ENCODE results near the gene SCAP. TPM values are rescaled to one million over a fixed set of nuclear protein-coding genes. Genes with fewer than 3 reads are reported as not detected.

SCAP gene
- total RNA-seq, 2 donors from 2014 or later: 103 to 105 TPM

DNA sequence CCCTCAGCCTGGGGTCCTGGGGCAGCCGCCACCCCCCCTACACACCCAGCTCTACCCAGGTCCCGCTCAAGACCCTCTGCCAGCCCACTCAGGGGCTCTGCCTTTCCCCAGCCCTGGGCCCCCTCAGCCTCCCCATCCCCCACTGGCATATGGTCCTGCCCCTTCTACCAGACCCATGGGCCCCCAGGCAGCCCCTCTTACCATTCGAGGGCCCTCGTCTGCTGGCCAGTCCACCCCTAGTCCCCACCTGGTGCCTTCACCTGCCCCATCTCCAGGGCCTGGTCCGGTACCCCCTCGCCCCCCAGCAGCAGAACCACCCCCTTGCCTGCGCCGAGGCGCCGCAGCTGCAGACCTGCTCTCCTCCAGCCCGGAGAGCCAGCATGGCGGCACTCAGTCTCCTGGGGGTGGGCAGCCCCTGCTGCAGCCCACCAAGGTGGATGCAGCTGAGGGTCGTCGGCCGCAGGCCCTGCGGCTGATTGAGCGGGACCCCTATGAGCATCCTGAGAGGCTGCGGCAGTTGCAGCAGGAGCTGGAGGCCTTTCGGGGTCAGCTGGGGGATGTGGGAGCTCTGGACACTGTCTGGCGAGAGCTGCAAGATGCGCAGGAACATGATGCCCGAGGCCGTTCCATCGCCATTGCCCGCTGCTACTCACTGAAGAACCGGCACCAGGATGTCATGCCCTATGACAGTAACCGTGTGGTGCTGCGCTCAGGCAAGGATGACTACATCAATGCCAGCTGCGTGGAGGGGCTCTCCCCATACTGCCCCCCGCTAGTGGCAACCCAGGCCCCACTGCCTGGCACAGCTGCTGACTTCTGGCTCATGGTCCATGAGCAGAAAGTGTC, 64.7 kb downstream of the SCAP start:
- DNase-seq: no peak
- Mint-ChIP-seq H3K4me3 (no peak overlapping the region), H3K36me3 (ENCODE audit: low read depth) (peaks cover 47% of the 10 kb centered on the region), H3K4me1 (no peaks in the 10 kb centered on the region), H3K9me3 (no peaks in the 10 kb centered on the region), H3K27ac (no peak overlapping the region), H3K27me3 (ENCODE audit: insufficient read depth) (no peaks in the 10 kb centered on the region)
- no peak overlapping the region for H3K4me3 ChIP-seq (ENCODE audit: low read length)
- no peaks in the 10 kb centered on the region for H3K27me3 ChIP-seq (ENCODE audit: control insufficient read depth, insufficient read depth, low read length, poor library complexity, severe bottlenecking)
- WGBS, 2 experiments (ENCODE audit: insufficient coverage in 1 of 2, insufficient read length in 1 of 2): 95 to 96% methylated on average over 24 to 30 of the region's 30 CpGs
- H3K9ac ChIP-seq (ENCODE audit: extremely low read depth, low read length, poor library complexity, severe bottlenecking): no peak overlapping the region
- no peaks in the 10 kb centered on the region for H3K4me1 ChIP-seq (ENCODE audit: control insufficient read depth, insufficient read depth, low read length)
- no peak overlapping the region for H3K27ac ChIP-seq (ENCODE audit: low read depth, low read length)
- TF ChIP-seq, protein P1, sequence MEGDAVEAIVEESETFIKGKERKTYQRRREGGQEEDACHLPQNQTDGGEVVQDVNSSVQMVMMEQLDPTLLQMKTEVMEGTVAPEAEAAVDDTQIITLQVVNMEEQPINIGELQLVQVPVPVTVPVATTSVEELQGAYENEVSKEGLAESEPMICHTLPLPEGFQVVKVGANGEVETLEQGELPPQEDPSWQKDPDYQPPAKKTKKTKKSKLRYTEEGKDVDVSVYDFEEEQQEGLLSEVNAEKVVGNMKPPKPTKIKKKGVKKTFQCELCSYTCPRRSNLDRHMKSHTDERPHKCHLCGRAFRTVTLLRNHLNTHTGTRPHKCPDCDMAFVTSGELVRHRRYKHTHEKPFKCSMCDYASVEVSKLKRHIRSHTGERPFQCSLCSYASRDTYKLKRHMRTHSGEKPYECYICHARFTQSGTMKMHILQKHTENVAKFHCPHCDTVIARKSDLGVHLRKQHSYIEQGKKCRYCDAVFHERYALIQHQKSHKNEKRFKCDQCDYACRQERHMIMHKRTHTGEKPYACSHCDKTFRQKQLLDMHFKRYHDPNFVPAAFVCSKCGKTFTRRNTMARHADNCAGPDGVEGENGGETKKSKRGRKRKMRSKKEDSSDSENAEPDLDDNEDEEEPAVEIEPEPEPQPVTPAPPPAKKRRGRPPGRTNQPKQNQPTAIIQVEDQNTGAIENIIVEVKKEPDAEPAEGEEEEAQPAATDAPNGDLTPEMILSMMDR (conservative IDR thresholded peaks at IDR 0.05): no peak
- H3K9me3 ChIP-seq (ENCODE audit: control insufficient read depth, low read length): no peaks in the 10 kb centered on the region
- peaks cover 52% of the 10 kb centered on the region for H3K36me3 ChIP-seq (ENCODE audit: control insufficient read depth, insufficient read depth, low read length)

DNA sequence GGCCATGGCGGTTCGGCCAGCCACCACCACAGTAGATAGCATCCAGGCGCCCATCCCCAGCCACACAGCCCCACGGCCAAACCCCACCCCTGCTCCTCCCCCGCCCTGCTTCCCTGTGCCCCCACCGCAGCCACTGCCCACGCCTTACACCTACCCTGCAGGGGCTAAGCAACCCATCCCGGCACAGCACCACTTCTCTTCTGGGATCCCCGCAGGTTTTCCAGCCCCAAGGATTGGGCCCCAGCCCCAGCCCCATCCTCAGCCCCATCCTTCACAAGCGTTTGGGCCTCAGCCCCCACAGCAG, 65.4 kb downstream of the SCAP start:
- TF ChIP-seq, protein P1 (conservative IDR thresholded peaks at IDR 0.05): no peak

DNA sequence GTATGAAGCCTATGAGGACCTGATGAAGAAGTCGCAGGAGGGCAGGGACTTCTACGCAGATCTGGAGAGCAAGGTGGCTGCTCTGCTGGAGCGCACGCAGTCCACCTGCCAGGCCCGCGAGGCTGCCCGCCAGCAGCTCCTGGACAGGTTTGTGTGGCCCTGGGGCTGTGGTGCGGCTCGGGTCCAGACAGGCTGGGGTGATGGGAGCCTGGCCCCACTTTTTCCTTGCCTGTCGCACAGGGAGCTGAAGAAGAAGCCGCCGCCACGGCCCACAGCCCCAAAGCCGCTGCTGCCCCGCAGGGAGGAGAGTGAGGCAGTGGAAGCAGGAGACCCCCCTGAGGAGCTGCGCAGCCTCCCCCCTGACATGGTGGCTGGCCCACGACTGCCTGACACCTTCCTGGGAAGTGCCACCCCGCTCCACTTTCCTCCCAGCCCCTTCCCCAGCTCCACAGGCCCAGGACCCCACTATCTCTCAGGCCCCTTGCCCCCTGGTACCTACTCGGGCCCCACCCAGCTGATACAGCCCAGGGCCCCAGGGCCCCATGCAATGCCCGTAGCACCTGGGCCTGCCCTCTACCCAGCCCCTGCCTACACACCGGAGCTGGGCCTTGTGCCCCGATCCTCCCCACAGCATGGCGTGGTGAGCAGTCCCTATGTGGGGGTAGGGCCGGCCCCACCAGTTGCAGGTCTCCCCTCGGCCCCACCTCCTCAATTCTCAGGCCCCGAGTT, 65.9 kb downstream of the SCAP start:
- Histone ChIP-seq H3K36me3 (ENCODE audit: control insufficient read depth, insufficient read depth, low read length) (peaks cover 53% of the 10 kb centered on the region), H3K4me3 (ENCODE audit: low read length) (no peak overlapping the region), H3K27ac (ENCODE audit: low read depth, low read length) (no peak overlapping the region), H3K9ac (ENCODE audit: extremely low read depth, low read length, poor library complexity, severe bottlenecking) (no peak overlapping the region), H3K27me3 (ENCODE audit: control insufficient read depth, insufficient read depth, low read length, poor library complexity, severe bottlenecking) (no peaks in the 10 kb centered on the region), H3K4me1 (ENCODE audit: control insufficient read depth, insufficient read depth, low read length) (peaks cover 1% of the 10 kb centered on the region), H3K9me3 (ENCODE audit: control insufficient read depth, low read length) (no peaks in the 10 kb centered on the region)
- TF ChIP-seq, protein P1 (conservative IDR thresholded peaks at IDR 0.05): no peak
- no peak for DNase-seq
- 91 to 92% methylated on average over 19 to 26 of the region's 26 CpGs for WGBS, 2 experiments (ENCODE audit: insufficient coverage in 1 of 2, insufficient read length in 1 of 2)
- no peaks in the 10 kb centered on the region for H3K27me3 Mint-ChIP-seq (ENCODE audit: insufficient read depth)
- peaks cover 35% of the 10 kb centered on the region for H3K36me3 Mint-ChIP-seq (ENCODE audit: low read depth)
- no peak overlapping the region for H3K4me3 Mint-ChIP-seq
- H3K4me1 Mint-ChIP-seq: no peaks in the 10 kb centered on the region
- H3K27ac Mint-ChIP-seq: no peak overlapping the region
- H3K9me3 Mint-ChIP-seq: no peaks in the 10 kb centered on the region

More for the DNA sequence above, 65.4 kb downstream of the SCAP start:
- peaks cover 53% of the 10 kb centered on the region for H3K36me3 ChIP-seq (ENCODE audit: control insufficient read depth, insufficient read depth, low read length)
- H3K4me1 ChIP-seq (ENCODE audit: control insufficient read depth, insufficient read depth, low read length): no peaks in the 10 kb centered on the region
- 56 to 78% methylated on average over 4 to 9 of the region's 10 CpGs for WGBS, 2 experiments (ENCODE audit: insufficient coverage in 1 of 2, insufficient read length in 1 of 2)
- H3K36me3 Mint-ChIP-seq (ENCODE audit: low read depth): peaks cover 40% of the 10 kb centered on the region
- H3K4me3 ChIP-seq (ENCODE audit: low read length): no peak overlapping the region
- H3K27ac ChIP-seq (ENCODE audit: low read depth, low read length): no peak overlapping the region
- H3K27me3 ChIP-seq (ENCODE audit: control insufficient read depth, insufficient read depth, low read length, poor library complexity, severe bottlenecking): no peaks in the 10 kb centered on the region
- no peaks in the 10 kb centered on the region for H3K9me3 ChIP-seq (ENCODE audit: control insufficient read depth, low read length)
- no peaks in the 10 kb centered on the region for H3K4me1 Mint-ChIP-seq
- no peak overlapping the region for H3K4me3 Mint-ChIP-seq
- no peak overlapping the region for H3K9ac ChIP-seq (ENCODE audit: extremely low read depth, low read length, poor library complexity, severe bottlenecking)
- H3K27me3 Mint-ChIP-seq (ENCODE audit: insufficient read depth): no peaks in the 10 kb centered on the region
- H3K27ac Mint-ChIP-seq: no peak overlapping the region
- H3K9me3 Mint-ChIP-seq: no peaks in the 10 kb centered on the region
- no peak for DNase-seq

Data from endodermal cell (in vitro differentiated cells).